Measurements from ENCODE around the gene NDRG3. TPM values are rescaled to one million over a fixed set of nuclear protein-coding genes. Genes with fewer than 3 reads are reported as not detected.

Gene NDRG3
- polyA plus RNA-seq, 3 donors from 2014 or later = 44.9 to 57.7 (median 50.3) TPM

DNA sequence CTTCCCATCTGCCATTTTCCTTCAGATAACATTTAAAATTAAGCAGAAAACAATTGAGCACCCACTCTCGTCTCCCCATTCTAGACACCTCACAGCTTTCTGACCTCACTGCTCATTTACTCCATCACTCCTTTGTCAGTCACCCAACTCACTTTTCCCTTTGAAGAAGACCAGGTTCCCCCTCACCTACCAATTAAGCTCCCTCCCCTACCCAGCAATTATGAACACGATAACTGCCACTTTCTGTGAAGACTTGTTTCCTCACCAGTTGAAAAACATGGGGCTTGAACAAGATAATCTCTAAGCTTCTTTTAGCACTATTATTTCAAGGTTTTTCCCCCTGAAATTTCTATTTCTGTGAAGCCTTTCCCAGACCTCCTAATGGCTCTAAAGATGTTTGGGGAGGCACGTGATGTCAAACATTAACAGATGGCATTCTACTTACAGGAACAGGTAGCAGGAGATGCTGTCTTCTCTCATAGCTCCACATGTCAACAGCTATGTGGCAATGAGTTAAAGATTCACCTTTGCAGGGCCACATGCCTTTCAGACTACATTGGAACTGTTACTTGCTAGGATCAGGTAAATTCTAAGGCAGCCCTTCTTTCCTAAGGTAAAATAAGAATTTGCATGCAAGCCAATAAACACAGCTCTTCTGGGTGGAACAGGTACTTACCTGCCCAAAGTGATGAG is 75.1 kb downstream of the NDRG3 start:
- Mint-ChIP-seq H3K36me3 (peaks cover 9 to 21% (median 14%) of the 10 kb centered on the region in 3 donors), H3K27me3 (ENCODE audit: low read depth in 3 of 3) (no peaks in the 10 kb centered on the region), H3K4me3 (no peak overlapping the region), H3K4me1 (no peaks in the 10 kb centered on the region), H3K27ac (peak overlapping the region in 3 of 6 donors; percentile 2 to 85 (median 25)), H3K9me3 (no peaks in the 10 kb centered on the region)
- DNase-seq = no peak

DNA sequence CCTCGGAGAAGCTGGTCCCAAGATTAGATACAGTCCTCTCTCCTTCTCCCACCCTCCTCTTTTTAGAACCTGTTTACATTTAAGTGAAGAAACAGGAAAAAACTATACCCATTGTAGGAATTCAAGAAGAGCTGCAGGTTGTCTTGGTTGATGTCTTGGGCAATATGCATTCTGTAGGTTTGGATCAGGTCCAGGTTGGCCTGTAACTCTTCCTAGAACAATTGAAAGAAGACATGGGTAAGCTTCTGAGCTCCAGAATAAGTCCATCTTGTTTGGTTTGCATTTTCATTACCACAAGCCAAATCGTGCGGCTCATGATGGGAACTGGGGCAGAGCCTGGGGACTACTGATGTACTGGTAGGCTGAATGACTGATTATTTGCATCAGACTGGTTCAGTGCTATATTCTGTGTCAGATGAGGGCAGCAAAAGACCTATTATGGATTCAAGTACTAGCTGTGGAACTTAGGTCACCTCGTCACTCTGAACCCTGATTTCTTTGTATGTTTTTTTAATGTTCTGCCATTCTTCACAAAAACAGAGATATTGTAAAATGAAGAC is 79.6 kb downstream of the NDRG3 start:
- H3K27me3 Mint-ChIP-seq (ENCODE audit: low read depth in 3 of 3) = no peaks in the 10 kb centered on the region
- peaks cover 15 to 30% (median 30%) of the 10 kb centered on the region in 3 donors for H3K36me3 Mint-ChIP-seq
- H3K4me3 Mint-ChIP-seq = no peak overlapping the region
- H3K27ac Mint-ChIP-seq = peak overlapping the region in 1 of 6 donors; percentile 4
- no peaks in the 10 kb centered on the region for H3K4me1 Mint-ChIP-seq
- H3K9me3 Mint-ChIP-seq = no peaks in the 10 kb centered on the region
- DNase-seq = peak in 1 of 3 donors; percentile 7

DNA sequence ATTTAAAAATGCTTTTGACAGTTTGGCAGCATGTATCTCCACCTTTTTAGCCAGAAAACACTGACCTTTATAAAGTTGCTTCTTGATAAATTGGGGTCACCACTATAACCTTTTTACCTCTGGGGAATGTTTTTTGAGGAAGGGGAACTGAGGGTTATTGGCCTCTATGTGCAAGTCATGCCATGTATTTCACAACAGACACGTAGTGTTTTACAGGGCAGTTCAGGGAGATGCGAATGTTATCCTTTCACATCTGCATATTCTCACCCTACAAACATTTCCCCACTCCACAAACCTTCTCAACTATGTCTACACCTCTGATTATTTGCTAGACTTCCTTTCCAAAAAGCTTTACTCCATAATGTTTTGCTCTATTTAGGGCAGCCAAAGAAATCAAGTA is 82.9 kb downstream of the NDRG3 start:
- H3K27ac Mint-ChIP-seq = peak overlapping the region in 3 of 6 donors; percentile 12 to 34 (median 32)
- H3K9me3 Mint-ChIP-seq = no peaks in the 10 kb centered on the region
- H3K4me1 Mint-ChIP-seq = peaks cover 10 to 11% of the 10 kb centered on the region in 2 donors
- no peak overlapping the region for H3K4me3 Mint-ChIP-seq
- peaks cover 14 to 34% (median 27%) of the 10 kb centered on the region in 3 donors for H3K36me3 Mint-ChIP-seq
- DNase-seq = no peak
- H3K27me3 Mint-ChIP-seq (ENCODE audit: low read depth in 3 of 3) = no peaks in the 10 kb centered on the region

DNA sequence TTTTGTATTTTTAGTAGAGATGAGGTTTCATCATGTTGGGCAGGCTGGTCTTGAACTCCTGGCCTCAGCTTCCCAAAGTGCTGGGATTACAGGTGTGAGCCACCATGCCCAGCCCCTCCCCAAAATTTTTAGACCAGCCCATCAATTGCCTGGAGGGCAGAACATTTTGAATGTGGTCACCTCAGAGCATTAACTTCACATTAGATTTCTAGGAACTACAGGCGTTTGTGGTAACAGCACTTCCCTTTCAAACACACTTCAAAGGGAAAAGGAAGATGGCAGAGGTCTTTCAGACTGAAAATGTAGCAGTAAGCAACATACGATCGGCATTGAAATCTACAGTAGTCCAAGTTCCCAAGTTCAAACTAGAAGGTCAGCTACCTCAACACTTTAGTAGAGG is 87.6 kb downstream of the NDRG3 start:
- peak overlapping the region; percentile 51 to 85 (median 78) for H3K27ac Mint-ChIP-seq
- H3K36me3 Mint-ChIP-seq = peaks cover 13 to 35% (median 26%) of the 10 kb centered on the region in 3 donors
- no peaks in the 10 kb centered on the region for H3K27me3 Mint-ChIP-seq (ENCODE audit: low read depth in 3 of 3)
- H3K9me3 Mint-ChIP-seq = no peaks in the 10 kb centered on the region
- peak overlapping the region; percentile 36 to 58 (median 57) for H3K4me3 Mint-ChIP-seq
- peaks cover 15 to 26% of the 10 kb centered on the region in 2 donors for H3K4me1 Mint-ChIP-seq
- peak in 1 of 3 donors; percentile 25 for DNase-seq

DNA sequence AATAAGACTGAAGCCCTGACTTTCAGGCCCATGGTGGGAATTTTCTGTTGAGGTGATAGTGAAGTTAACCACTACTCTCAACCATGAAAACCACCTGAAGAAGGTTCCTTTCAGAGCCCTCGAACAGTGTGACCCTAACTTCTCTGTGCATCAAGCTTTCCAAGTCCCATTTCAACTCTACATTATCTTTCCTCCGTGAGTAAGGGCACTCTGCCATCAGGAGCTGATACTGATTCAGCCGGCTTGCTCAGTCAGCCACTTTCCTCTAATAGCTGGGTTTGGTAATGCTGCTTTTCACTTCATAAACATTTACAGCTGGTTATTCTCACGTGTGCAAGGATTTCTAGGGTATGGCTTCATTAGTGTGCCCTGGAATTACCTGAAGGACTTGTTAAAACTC is 89.2 kb downstream of the NDRG3 start:
- Mint-ChIP-seq H3K36me3 (peaks cover 22 to 42% (median 28%) of the 10 kb centered on the region in 3 donors), H3K27me3 (ENCODE audit: low read depth in 3 of 3) (no peaks in the 10 kb centered on the region), H3K4me1 (peaks cover 15 to 26% of the 10 kb centered on the region in 2 donors), H3K4me3 (no peak overlapping the region), H3K27ac (peak overlapping the region in 1 of 6 donors; percentile 86), H3K9me3 (no peaks in the 10 kb centered on the region)
- no peak for DNase-seq

DNA sequence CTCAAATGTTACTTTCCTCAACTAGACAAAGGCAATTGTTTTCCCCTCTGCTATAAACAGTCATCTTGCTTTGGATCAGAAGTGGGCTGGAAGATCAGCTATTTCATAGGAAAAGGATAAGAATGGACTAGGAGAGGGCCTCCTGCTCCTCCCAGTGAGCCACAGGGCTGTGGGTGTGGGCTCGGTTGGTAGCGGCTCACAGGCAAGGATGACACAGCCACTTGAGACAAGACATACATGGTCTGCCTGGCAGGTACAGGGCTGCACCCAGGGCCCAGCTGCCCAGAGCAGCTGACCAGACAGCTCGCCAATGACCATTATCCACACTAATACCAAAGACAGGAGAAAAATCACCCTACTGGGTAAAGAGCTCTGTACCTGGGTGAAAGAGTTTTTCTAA is 90.9 kb downstream of the NDRG3 start:
- H3K9me3 Mint-ChIP-seq = no peaks in the 10 kb centered on the region
- peaks cover 15 to 26% of the 10 kb centered on the region in 2 donors for H3K4me1 Mint-ChIP-seq
- DNase-seq = no peak
- no peaks in the 10 kb centered on the region for H3K27me3 Mint-ChIP-seq (ENCODE audit: low read depth in 3 of 3)
- peaks cover 18 to 37% (median 28%) of the 10 kb centered on the region in 3 donors for H3K36me3 Mint-ChIP-seq
- no peak overlapping the region for H3K27ac Mint-ChIP-seq
- H3K4me3 Mint-ChIP-seq = no peak overlapping the region

DNA sequence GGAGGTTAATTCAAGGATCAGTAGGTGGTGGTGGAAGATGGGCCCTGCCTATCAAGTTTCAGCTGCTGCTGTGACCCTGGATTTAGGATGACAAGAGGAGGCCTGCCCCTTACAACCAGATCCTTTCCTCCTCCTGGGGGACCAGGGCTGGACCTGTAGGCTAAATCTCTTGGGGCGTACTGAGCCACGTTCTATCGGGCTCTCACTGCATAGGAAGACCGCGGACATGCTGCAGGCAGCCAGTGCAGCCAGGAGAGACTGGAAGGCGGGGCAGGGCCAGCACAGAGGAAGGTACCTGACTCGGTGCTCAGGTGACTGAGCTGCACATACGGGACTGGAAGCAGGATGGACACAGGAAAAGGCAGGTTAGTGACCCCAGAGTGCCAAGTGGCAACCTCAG is 91.4 kb downstream of the NDRG3 start:
- Mint-ChIP-seq H3K27me3 (ENCODE audit: low read depth in 3 of 3) (no peaks in the 10 kb centered on the region), H3K27ac (no peak overlapping the region), H3K4me3 (no peak overlapping the region), H3K36me3 (peaks cover 18 to 37% (median 28%) of the 10 kb centered on the region in 3 donors), H3K4me1 (peaks cover 15 to 26% of the 10 kb centered on the region in 2 donors), H3K9me3 (no peaks in the 10 kb centered on the region)
- no peak for DNase-seq

DNA sequence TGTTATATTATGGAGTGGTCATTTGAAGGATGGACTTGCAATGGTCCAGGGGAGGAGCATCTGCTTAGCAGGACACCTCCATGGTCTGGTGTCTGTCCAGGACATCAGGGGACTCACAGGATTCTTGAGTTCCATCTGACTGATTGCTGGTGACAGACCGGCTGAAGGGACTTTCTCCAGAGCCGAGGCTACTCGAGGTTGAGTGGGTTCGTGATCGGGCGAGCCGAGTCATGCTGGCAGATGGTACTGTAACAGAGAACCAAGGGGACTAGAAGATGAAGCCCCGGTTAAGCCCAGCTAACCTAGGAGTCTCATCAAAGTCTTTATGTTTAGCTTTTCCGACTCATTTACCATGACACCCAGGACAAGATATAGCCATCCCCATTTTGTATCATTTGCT is 92.4 kb downstream of the NDRG3 start:
- peaks cover 18 to 35% (median 26%) of the 10 kb centered on the region in 3 donors for H3K36me3 Mint-ChIP-seq
- H3K4me3 Mint-ChIP-seq = no peak overlapping the region
- H3K27me3 Mint-ChIP-seq (ENCODE audit: low read depth in 3 of 3) = no peaks in the 10 kb centered on the region
- H3K9me3 Mint-ChIP-seq = no peaks in the 10 kb centered on the region
- H3K27ac Mint-ChIP-seq = no peak overlapping the region
- peaks cover 9 to 20% of the 10 kb centered on the region in 2 donors for H3K4me1 Mint-ChIP-seq
- no peak for DNase-seq

DNA sequence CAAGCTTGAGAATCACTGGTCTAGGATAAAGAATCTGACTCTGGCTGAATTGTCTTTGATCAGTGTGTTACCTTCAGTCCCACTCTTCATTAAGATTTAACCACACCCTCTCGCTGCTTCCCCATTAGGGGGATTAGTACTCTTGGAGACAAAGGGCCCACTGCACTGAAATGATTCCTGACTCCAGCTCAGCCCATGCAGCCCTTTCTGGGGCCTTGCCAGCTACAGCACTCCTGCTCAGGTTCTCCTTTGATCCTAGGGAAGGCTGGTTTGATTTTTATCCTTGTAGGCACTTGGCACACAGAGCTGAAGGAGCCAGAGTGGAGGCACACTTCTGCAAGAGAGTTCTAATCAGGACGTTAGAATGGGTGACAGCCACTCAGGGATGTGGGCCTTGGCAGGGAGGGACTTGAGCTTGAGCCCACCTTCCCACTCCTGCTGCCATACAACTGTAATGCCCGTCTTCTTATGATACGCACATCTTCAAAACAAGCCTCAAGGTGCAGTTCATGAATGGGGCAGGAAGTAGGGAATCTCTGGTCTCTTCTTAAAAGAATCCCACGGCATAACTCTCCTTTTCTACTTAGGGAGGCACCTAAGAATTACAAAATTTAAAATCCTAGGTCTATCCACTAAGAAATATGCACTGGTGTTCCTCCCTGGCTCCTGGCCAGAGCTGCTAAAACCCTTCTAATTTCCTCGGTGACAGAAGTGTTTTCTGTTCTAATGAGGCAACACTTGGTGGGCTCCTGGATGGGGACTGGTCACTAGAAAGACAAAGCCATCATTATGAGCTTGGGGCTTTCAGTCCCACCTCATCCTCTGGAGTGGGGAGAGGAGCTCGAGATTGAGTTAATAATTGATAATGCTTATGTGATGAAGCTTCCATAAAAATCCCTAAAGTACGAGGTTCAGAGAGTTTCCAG is 98.4 kb downstream of the NDRG3 start:
- Mint-ChIP-seq H3K4me3 (peak overlapping the region in 4 of 5 donors; percentile 26 to 59 (median 54)), H3K9me3 (no peaks in the 10 kb centered on the region), H3K27me3 (ENCODE audit: low read depth in 3 of 3) (peaks cover 7 to 26% (median 24%) of the 10 kb centered on the region in 3 donors), H3K36me3 (peaks cover 5 to 11% (median 11%) of the 10 kb centered on the region in 3 donors), H3K4me1 (peaks cover 47 to 49% of the 10 kb centered on the region in 2 donors), H3K27ac (peak overlapping the region; percentile 86 to 100 (median 99))
- no peak for DNase-seq

DNA sequence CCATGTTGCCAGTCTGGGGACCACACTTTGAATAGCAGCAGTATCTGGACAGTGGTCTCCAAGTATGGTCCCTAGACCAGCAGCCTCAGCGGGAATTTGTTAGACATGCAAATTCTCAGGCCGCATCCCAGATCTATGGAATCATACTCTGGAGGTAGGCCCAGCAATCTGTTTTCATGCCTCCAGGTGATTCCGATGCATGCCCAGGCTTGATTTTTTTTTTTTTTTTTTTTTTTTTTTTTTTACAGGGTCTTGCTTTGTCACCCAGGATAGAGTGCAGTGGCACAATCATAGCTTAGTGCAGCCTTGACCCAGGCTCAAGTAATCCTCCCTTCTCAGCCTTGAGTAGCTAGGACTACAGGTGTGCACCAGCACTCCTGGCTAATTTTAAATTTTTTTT is 99.2 kb downstream of the NDRG3 start:
- Mint-ChIP-seq H3K4me3 (peak overlapping the region; percentile 51 to 99 (median 94)), H3K4me1 (peaks cover 55 to 57% of the 10 kb centered on the region in 2 donors), H3K36me3 (peaks cover 5 to 10% (median 9%) of the 10 kb centered on the region in 3 donors), H3K9me3 (no peaks in the 10 kb centered on the region), H3K27me3 (ENCODE audit: low read depth in 3 of 3) (peaks cover 7 to 33% (median 32%) of the 10 kb centered on the region in 3 donors), H3K27ac (peak overlapping the region; percentile 97 to 100 (median 99))
- DNase-seq = no peak

DNA sequence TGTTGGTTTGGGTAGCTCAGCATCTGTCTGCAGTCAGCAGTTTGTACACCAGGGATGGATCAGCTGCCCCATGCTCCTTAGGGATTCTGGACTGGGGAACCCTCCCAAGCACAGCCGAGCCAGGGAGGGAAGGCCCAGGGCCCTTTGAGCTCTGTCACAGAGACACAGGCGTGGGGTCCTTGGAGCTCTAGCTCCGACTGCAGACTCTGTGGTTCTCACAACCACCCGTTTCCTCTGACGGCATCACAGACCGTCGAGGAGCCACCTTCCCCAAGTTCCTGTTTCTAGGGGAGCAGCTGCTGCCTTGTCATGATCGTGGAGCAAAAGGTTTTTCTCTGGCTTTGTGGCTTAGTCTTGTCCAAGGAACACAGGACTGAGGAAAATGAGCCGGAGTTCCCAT is 99.9 kb downstream of the NDRG3 start, which contains the start of gene SLA2:
TSS of gene SLA2 (minus strand) at position 199 of the 400 bp plus-strand sequence. CDS start 4,861 bp downstream, outside the sequence.
- Mint-ChIP-seq H3K27ac (peak within 1 kb of the TSS; percentile 97 to 100 (median 99)), H3K36me3 (peaks cover 8 to 10% (median 9%) of the 10 kb centered on the region in 3 donors), H3K4me3 (peak within 1 kb of the TSS; percentile 93 to 99 (median 97)), H3K27me3 (ENCODE audit: low read depth in 3 of 3) (peaks cover 7 to 39% (median 38%) of the 10 kb centered on the region in 3 donors), H3K9me3 (no peaks in the 10 kb centered on the region), H3K4me1 (peaks cover 59 to 63% of the 10 kb centered on the region in 2 donors)
- peak; percentile 81 to 85 (median 83) for DNase-seq

DNA sequence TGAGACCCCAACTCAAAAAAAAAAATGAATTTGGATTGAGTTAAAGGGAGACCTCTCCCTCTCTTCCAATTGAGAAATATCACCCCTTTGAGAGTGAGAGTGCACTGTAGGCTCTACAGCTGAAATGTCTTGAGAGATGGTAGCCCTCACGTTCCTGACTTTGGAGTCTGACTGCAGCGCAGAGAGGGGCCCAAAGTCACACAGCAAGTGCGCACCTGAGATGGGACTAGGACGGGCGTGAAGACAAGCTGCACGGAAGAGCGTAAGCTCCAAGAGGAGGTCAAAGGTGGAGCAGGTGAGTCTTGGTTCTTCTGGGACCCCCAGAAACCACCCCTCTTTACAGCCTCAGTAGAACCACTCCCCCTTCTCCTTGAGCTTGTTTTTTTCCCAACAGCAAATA is 100.5 kb downstream of the NDRG3 start:
- Mint-ChIP-seq H3K36me3 (peaks cover 8 to 14% (median 9%) of the 10 kb centered on the region in 3 donors), H3K9me3 (no peaks in the 10 kb centered on the region), H3K27me3 (ENCODE audit: low read depth in 3 of 3) (peaks cover 7 to 40% (median 38%) of the 10 kb centered on the region in 3 donors), H3K27ac (peak overlapping the region; percentile 97 to 100 (median 99)), H3K4me1 (peaks cover 59 to 63% of the 10 kb centered on the region in 2 donors), H3K4me3 (peak overlapping the region; percentile 93 to 99 (median 97))
- no peak for DNase-seq

DNA sequence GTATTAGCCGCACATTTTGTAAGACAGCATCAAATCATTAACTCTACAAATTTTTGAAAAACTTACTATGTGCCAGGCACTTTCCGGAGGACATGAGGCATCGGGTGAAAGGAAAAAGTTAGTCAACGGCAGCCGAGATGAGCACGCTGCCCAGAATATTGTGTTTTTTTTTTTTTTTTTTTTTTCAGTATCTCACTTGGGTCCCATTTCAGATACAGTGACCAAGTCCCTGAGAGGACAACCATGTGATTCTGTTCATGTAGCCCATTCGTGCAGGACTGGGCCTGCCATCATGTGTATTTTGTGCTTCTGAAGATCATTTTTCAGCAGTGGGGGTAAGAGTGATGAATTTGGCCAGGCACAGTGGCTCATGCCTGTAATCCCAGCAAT is 101.2 kb downstream of the NDRG3 start:
- Mint-ChIP-seq H3K9me3 (no peaks in the 10 kb centered on the region), H3K4me1 (peaks cover 59 to 63% of the 10 kb centered on the region in 2 donors), H3K27me3 (ENCODE audit: low read depth in 3 of 3) (peaks cover 7 to 40% (median 38%) of the 10 kb centered on the region in 3 donors), H3K36me3 (peaks cover 8 to 14% (median 9%) of the 10 kb centered on the region in 3 donors), H3K4me3 (peak overlapping the region; percentile 93 to 99 (median 97)), H3K27ac (peak overlapping the region; percentile 97 to 100 (median 99))
- no peak for DNase-seq

All from immature natural killer cell (primary cell).